PC-3 (cell line): ENCODE measurements around the gene SH3GL3. TPM values are rescaled to one million over a fixed set of nuclear protein-coding genes. Genes with fewer than 3 reads are reported as not detected.

Experiments used
- ATAC-seq: fragments of 200-7000 bp; cut with Tn5 transposase; 2 replicates; pipeline ENCODE4 v1.9.1; 2020; ENCODE audit warnings: mild to moderate bottlenecking, moderate library complexity
- BruUV-seq: library from RNA; stranded (reverse); fragments of 400-500 nt; replicated peaks from 2 replicates; lab custom pipeline; 2021; lab: Mats Ljungman, UMichigan
- CTCF ChIA-PET: fragments of 300-600 bp; sonication (Branson Sonifier 250); formaldehyde crosslinking; loops from one replicate; lab custom pipeline; 2022; ENCODE audit warnings: antibody characterized with exemption; lab: Charles Lee
- POLR2A ChIA-PET: fragments of 300-600 bp; sonication (Branson Sonifier 250); formaldehyde crosslinking; loops from one replicate; lab custom pipeline; 2022; ENCODE audit warnings: antibody characterized with exemption; ENCODE audit not compliant: unreplicated experiment; lab: Charles Lee
- DNase-seq: peaks from one replicate; pipeline ENCODE4 v3.0.0-alpha.2; 2015
- H2AFZ ChIP-seq: fragments of 300-600 bp; sonication (generic); 2 replicates; pipeline ENCODE4 v1.6.0; 2016; ENCODE audit warnings: antibody characterized with exemption, low read length
- H3F3A ChIP-seq: fragments of 300-600 bp; sonication (generic); one replicate; pipeline ENCODE4 v1.6.0; 2017; ENCODE audit warnings: antibody characterized with exemption, low read length, control low read depth, mild to moderate bottlenecking; ENCODE audit not compliant: unreplicated experiment
- H3K27ac ChIP-seq: fragments of 300-600 bp; sonication (generic); 2 replicates; pipeline ENCODE4 v1.5.1; 2016; ENCODE audit warnings: mild to moderate bottlenecking, low read length
- H3K27me3 ChIP-seq: fragments of 300-600 bp; sonication (generic); 2 replicates; pipeline ENCODE4 v1.6.1; 2016; ENCODE audit warnings: low read length, mixed read lengths
- H3K36me3 ChIP-seq: fragments of 300-600 bp; sonication (generic); 2 replicates; pipeline ENCODE4 v1.6.1; 2016; ENCODE audit warnings: low read depth, mixed run types, low read length, mixed read lengths
- H3K4me1 ChIP-seq: fragments of 300-600 bp; sonication (generic); 2 replicates; pipeline ENCODE4 v1.5.1; 2016; ENCODE audit warnings: low read length; ENCODE audit not compliant: insufficient read depth
- H3K4me2 ChIP-seq: fragments of 300-600 bp; sonication (generic); 2 replicates; pipeline ENCODE4 v1.6.0; 2016; ENCODE audit warnings: low read length
- H3K4me3 ChIP-seq: fragments of 300-600 bp; sonication (generic); 2 replicates; pipeline ENCODE4 v1.5.1; 2016; ENCODE audit warnings: mild to moderate bottlenecking, low read length, mixed read lengths
- H3K79me2 ChIP-seq: fragments of 300-600 bp; sonication (generic); 2 replicates; pipeline ENCODE4 v1.6.1; 2017; ENCODE audit warnings: low read length, mixed read lengths
- H3K9ac ChIP-seq: fragments of 300-600 bp; sonication (generic); 2 replicates; pipeline ENCODE4 v1.6.0; 2016; ENCODE audit warnings: mild to moderate bottlenecking, low read length
- H3K9me2 ChIP-seq: fragments of 300-600 bp; sonication (generic); replicated peaks from 2 replicates; pipeline ENCODE4 v1.6.1; 2016; ENCODE audit warnings: mixed run types, low read length, mixed read lengths
- H3K9me3 ChIP-seq: fragments of 300-600 bp; sonication (generic); 2 replicates; pipeline ENCODE4 v1.6.1; 2016; ENCODE audit warnings: low read length, mixed read lengths
- H4K20me1 ChIP-seq: fragments of 300-600 bp; sonication (generic); 2 replicates; pipeline ENCODE4 v1.6.1; 2016; ENCODE audit warnings: low read length, mixed read lengths
- CTCF ChIP-seq: fragments of 300-600 bp; sonication (generic); conservative IDR thresholded peaks from 2 replicates; pipeline ENCODE4 v1.5.1; 2017; ENCODE audit warnings: antibody characterized with exemption, low read depth, mild to moderate bottlenecking, low read length
- EZH2 ChIP-seq: fragments of 300-600 bp; sonication (generic); IDR thresholded peaks from one replicate; pipeline ENCODE4 v1.6.1; 2017; ENCODE audit warnings: antibody characterized with exemption, mild to moderate bottlenecking, low read length; ENCODE audit not compliant: unreplicated experiment
- EZH2phosphoT487 ChIP-seq: fragments of 300-600 bp; sonication (generic); IDR thresholded peaks from 2 replicates; pipeline ENCODE4 v1.6.1; 2018; ENCODE audit warnings: mild to moderate bottlenecking, antibody characterized with exemption, low read length, borderline replicate concordance
- intact Hi-C: fragments of 100-400 bp; cut with micrococcal nuclease; formaldehyde crosslinking; loops from 2 replicates; pipeline ENCODE4 v1.9.0; 2023
- total RNA-seq: library from RNA; depleted of rRNA; stranded (reverse); fragments of >200 nt; gene quantifications from 2 replicates; pipeline ENCODE4 v1.2.3, GENCODE V29; 2014

Gene SH3GL3
- total RNA-seq, 1 experiment from 2014 or later = 3.6 TPM

DNA sequence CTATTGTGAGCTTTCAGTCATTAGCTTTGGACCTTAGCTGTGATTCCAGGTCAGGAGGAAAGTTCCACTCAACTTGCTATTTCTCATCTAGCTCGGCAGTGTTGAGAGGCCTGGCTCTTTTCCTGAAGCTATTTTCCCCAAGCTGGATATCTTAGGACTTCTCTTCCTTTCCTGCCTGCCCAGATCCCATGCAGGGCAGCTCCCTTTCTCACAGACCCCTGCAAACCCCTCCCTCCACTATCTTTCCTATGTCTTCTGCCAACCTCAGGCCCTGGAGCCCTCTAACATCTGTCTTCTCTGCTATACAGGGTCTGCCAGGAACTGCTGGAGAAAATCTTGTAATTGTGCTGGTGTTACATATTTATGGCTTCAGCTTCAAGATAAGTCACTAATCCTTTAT lies 49.6 kb downstream of the SH3GL3 start:
- ChIA-PET POLR2A (interaction anchor here (0.6 kb wide), 2 partner anchors 9 to 15 kb away, joined by 4 to 8 read pairs; no protein-coding TSS in a partner anchor), CTCF (interaction anchor here (0.5 kb wide), 1 partner anchor 815 kb away, joined by 3 read pairs; no protein-coding TSS in a partner anchor)
- H3K27me3 ChIP-seq = no peaks in the 10 kb centered on the region
- no peak overlapping the region for H3K27ac ChIP-seq
- intact Hi-C loops = no loop called here
- TF ChIP-seq EZH2 (no peak), CTCF (no peak), EZH2phosphoT487 (no peak)
- H4K20me1 ChIP-seq = no peaks in the 10 kb centered on the region
- H3K9me3 ChIP-seq = no peaks in the 10 kb centered on the region
- H3K79me2 ChIP-seq = no peaks in the 10 kb centered on the region
- no peak for ATAC-seq
- no peaks in the 10 kb centered on the region for H3F3A ChIP-seq
- no peak for DNase-seq
- H3K9me2 ChIP-seq = no peaks in the 10 kb centered on the region
- H3K36me3 ChIP-seq = no peaks in the 10 kb centered on the region
- no peak overlapping the region for H3K4me3 ChIP-seq
- H2AFZ ChIP-seq = no peak overlapping the region
- no peak overlapping the region for H3K9ac ChIP-seq
- H3K4me1 ChIP-seq = no peaks in the 10 kb centered on the region
- no TSS peak for BruUV-seq
- H3K4me2 ChIP-seq = no peak overlapping the region

DNA sequence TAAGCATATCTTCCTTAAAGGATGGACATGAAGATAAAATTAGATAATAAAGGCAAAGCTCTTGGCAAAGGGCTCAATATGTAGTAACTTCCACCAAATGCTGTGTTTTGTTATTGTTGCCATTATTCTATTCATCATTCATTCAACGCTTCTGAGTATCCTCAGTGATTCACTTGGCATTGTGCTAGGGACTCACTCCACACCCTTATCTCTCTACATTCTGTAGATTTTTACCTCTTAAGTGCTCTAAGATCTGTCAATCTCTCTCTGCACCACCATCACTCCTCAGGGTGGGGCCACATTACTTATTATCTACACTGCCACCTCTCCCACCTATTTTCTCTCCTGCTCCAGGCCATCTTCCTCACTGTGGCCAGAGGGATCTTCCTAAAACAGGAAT lies 51.2 kb downstream of the SH3GL3 start:
- Histone ChIP-seq H3K9me3 (no peaks in the 10 kb centered on the region), H3K79me2 (no peaks in the 10 kb centered on the region), H3K27ac (no peak overlapping the region), H3K9me2 (no peaks in the 10 kb centered on the region), H3K27me3 (no peaks in the 10 kb centered on the region), H3K4me2 (no peak overlapping the region), H3F3A (no peaks in the 10 kb centered on the region), H3K4me1 (peaks cover 2% of the 10 kb centered on the region), H2AFZ (no peak overlapping the region), H4K20me1 (no peaks in the 10 kb centered on the region), H3K36me3 (no peaks in the 10 kb centered on the region), H3K9ac (no peak overlapping the region), H3K4me3 (no peak overlapping the region)
- TF ChIP-seq EZH2phosphoT487 (no peak), CTCF (no peak), EZH2 (no peak)
- ChIA-PET CTCF (no interaction called here), POLR2A (no interaction called here)
- DNase-seq = no peak
- no TSS peak for BruUV-seq
- intact Hi-C loops = no loop called here
- no peak for ATAC-seq

DNA sequence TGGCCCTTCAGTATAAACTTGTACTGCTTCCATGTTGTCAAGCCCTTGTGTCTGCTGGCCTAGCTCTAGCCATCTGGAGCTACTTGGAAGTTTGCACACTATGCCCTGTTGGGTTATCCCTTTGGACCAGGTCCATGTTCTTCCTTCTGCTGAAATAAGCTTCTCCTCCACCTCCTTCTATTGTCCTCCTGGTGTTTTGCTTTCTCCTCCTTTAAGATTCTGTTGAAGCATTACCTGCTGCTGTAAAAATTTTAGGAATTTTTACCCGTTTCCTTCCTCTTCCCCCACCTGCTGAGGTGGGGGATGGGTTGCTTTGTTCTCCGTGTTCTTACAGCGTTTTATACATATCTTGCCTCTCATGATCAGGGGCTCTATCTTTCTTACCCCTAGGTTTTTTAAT lies 51.7 kb downstream of the SH3GL3 start:
- intact Hi-C loops = no loop called here
- DNase-seq (no peak), ATAC-seq (no peak)
- Histone ChIP-seq H3K4me2 (no peak overlapping the region), H3K27ac (no peak overlapping the region), H4K20me1 (no peaks in the 10 kb centered on the region), H3K36me3 (no peaks in the 10 kb centered on the region), H3K4me3 (no peak overlapping the region), H3K27me3 (no peaks in the 10 kb centered on the region), H3K79me2 (no peaks in the 10 kb centered on the region), H3K9me3 (no peaks in the 10 kb centered on the region), H3K4me1 (peaks cover 6% of the 10 kb centered on the region), H3K9ac (no peak overlapping the region), H3K9me2 (no peaks in the 10 kb centered on the region), H2AFZ (no peak overlapping the region), H3F3A (no peaks in the 10 kb centered on the region)
- POLR2A ChIA-PET = no interaction called here
- TF ChIP-seq CTCF = no peak
- TF ChIP-seq EZH2 = no peak
- no peak for TF ChIP-seq EZH2phosphoT487
- BruUV-seq = no TSS peak
- CTCF ChIA-PET = no interaction called here
